ENCODE results near the gene BRD7. TPM values are rescaled to one million over a fixed set of nuclear protein-coding genes. Genes with fewer than 3 reads are reported as not detected.
A peak's percentile ranks its signal among the peaks of the same experiment; 100 is the strongest.

The BRD7 gene
- polyA plus RNA-seq, 1 donor from 2014 or later = 32.0 TPM

GRCh38 chr16:50373780-50374179 lies 5.0 kb upstream of the BRD7 start:
- peak overlapping the region in 1 of 4 donors; percentile 1 for H3K4me3 Mint-ChIP-seq
- no peaks in the 10 kb centered on the region for H3K36me3 Mint-ChIP-seq

GRCh38 chr16:50373345-50373701 lies 4.5 kb upstream of the BRD7 start:
- Mint-ChIP-seq H3K27ac (peak overlapping the region in 1 of 3 donors; percentile 29), H3K27me3 (peaks cover 14% of the 10 kb centered on the region), H3K9me3 (no peaks in the 10 kb centered on the region), H3K4me3 (peak overlapping the region in 1 of 4 donors; percentile 1), H3K4me1 (peaks cover 0 to 2% (median 0%) of the 10 kb centered on the region in 3 donors), H3K36me3 (no peaks in the 10 kb centered on the region)

More at GRCh38 chr16:50373780-50374179, 5.0 kb upstream of the BRD7 start:
- peaks cover 14% of the 10 kb centered on the region for H3K27me3 Mint-ChIP-seq
- no peaks in the 10 kb centered on the region for H3K9me3 Mint-ChIP-seq
- H3K4me1 Mint-ChIP-seq = peaks cover 0 to 2% (median 0%) of the 10 kb centered on the region in 3 donors
- H3K27ac Mint-ChIP-seq = peak overlapping the region in 1 of 3 donors; percentile 29

- peaks cover 14% of the 10 kb centered on the region for H3K27me3 Mint-ChIP-seq
- peaks cover 3 to 6% (median 5%) of the 10 kb centered on the region in 3 donors for H3K4me1 Mint-ChIP-seq
- peak overlapping the region in 1 of 3 donors; percentile 29 for H3K27ac Mint-ChIP-seq
- no peak overlapping the region for H3K4me3 Mint-ChIP-seq
- no peaks in the 10 kb centered on the region for H3K9me3 Mint-ChIP-seq
- no peaks in the 10 kb centered on the region for H3K36me3 Mint-ChIP-seq
Observed at GRCh38 chr16:50372611-50373344, 4.0 kb upstream of the BRD7 start.

DNA sequence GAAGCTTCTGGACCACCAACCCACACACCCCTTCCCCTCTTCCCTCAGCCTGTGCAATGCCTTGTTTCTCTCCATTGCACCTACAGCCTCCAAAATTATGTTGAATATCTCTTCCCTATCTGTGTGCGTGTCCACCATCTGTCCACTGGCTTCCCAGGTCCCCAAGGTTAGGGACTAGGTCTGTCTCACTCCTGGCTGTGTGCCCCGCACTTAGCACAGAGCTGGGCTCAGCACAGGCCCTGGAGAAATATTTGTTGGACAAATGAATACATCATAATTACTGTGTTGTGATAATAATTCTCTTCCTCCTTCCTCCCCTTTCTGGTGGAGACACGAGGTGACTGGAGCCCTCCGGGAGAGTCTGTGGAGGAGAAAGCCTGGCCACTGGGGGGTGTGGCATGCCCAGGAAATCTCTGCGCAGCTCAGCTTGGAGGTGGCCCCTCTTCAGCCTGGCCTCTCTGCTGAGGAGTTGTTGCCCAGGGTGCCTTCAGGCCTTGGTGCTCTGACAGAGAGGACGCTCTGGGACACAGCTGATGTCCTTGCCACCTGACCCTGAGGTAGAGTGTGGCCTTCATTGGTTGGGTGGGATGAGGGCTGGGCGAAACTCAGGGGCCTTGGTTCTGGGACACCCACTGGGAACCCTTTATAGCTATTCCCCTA lies 3.3 kb upstream of the BRD7 start:
- peak overlapping the region in 2 of 3 donors; percentile 19 to 47 for H3K27ac Mint-ChIP-seq
- no peaks in the 10 kb centered on the region for H3K9me3 Mint-ChIP-seq
- H3K27me3 Mint-ChIP-seq = peaks cover 13% of the 10 kb centered on the region
- H3K36me3 Mint-ChIP-seq = no peaks in the 10 kb centered on the region
- peaks cover 7 to 11% (median 10%) of the 10 kb centered on the region in 3 donors for H3K4me1 Mint-ChIP-seq
- peak overlapping the region in 1 of 4 donors; percentile 20 for H3K4me3 Mint-ChIP-seq

DNA sequence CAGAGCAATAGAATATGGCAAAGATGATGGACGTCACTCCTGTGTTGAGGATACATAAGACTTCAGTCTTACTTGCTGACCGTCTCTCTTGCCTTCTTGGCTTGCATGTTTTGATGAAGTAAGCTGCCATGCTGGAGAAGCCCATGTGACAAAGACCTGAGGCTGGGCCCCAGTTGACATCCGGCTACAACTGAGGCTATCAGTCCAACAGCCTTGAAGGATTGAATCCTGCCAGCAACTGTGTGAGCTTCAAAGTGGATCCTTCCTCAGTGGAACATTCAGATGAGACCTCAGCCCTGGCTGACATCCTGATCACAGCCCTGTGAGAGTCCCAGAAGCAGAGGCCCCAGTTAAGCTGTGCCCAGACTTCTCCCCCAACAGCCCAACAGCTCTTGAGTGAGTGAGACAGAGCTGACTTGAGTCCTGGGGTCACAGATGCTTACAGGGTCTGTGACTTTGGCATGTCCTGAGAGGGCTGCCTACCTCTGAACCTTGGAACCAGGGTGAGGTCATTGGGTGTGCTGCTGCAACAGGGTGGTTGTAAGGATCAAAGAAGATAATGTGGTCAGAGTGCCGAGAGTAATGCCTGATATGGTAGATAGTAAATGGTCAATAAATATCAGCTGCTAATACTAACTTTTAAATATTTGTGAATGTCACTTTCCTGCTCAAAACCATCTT lies 2.4 kb upstream of the BRD7 start:
- H3K4me1 Mint-ChIP-seq = peaks cover 11 to 17% (median 13%) of the 10 kb centered on the region in 3 donors
- H3K9me3 Mint-ChIP-seq = no peaks in the 10 kb centered on the region
- no peaks in the 10 kb centered on the region for H3K36me3 Mint-ChIP-seq
- H3K4me3 Mint-ChIP-seq = peak overlapping the region in 2 of 4 donors; percentile 39 to 51
- peak overlapping the region in 1 of 3 donors; percentile 58 for H3K27ac Mint-ChIP-seq
- H3K27me3 Mint-ChIP-seq = peaks cover 11% of the 10 kb centered on the region

GRCh38 chr16:50369133-50369804 lies 481 bp upstream of the BRD7 start:
- Mint-ChIP-seq H3K4me1 (peaks cover 28 to 33% (median 30%) of the 10 kb centered on the region in 3 donors), H3K27me3 (peaks cover 6% of the 10 kb centered on the region), H3K27ac (peak overlapping the region in 2 of 3 donors; percentile 73 to 94), H3K4me3 (peak overlapping the region; percentile 51 to 94 (median 85)), H3K36me3 (peaks cover 2% of the 10 kb centered on the region), H3K9me3 (no peaks in the 10 kb centered on the region)

DNA sequence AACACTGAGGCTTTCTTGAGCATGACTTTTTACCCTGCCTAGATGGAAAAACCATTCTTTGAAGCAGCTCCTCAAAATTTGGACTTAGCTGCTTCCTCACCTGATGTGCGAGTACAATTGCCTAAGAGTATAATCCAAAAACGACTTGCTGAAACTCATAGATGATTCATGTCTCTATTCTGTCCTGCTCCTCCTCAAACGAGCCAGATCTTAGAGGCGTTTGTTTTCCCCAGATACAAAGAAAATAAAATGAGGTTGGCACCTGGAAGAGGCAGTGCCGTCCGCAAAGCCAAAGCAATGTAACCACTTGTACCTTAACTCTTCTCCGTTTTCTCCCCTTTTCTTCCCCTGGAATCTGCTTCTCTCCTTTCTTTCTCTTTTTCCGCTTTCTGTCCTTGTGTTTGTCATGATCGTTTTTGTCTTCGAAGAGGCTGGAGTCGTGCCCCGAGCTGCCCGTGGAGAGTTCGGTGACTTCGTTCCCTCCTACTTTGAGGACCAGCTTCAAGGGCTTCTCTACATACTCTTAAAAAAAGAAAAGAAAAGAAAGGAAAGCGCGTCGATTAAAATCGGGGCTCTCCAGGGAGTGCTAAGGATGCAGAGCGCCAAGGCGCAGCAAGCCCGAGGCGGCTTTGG lies 895 bp downstream of the BRD7 start:
- Mint-ChIP-seq H3K27me3 (peaks cover 3% of the 10 kb centered on the region), H3K36me3 (peaks cover 4% of the 10 kb centered on the region), H3K9me3 (no peaks in the 10 kb centered on the region), H3K27ac (peak overlapping the region; percentile 88 to 92 (median 90)), H3K4me1 (peaks cover 31 to 38% (median 33%) of the 10 kb centered on the region in 3 donors), H3K4me3 (peak overlapping the region; percentile 88 to 97 (median 96))

- peak overlapping the region in 2 of 4 donors; percentile 74 to 95 for H3K4me3 Mint-ChIP-seq
- H3K9me3 Mint-ChIP-seq = no peaks in the 10 kb centered on the region
- H3K4me1 Mint-ChIP-seq = peaks cover 38 to 44% (median 43%) of the 10 kb centered on the region in 3 donors
- H3K27me3 Mint-ChIP-seq = no peaks in the 10 kb centered on the region
- peak overlapping the region in 1 of 3 donors; percentile 45 for H3K27ac Mint-ChIP-seq
- peaks cover 6% of the 10 kb centered on the region for H3K36me3 Mint-ChIP-seq
Observed at GRCh38 chr16:50365791-50366575, 2.8 kb downstream of the BRD7 start.

DNA sequence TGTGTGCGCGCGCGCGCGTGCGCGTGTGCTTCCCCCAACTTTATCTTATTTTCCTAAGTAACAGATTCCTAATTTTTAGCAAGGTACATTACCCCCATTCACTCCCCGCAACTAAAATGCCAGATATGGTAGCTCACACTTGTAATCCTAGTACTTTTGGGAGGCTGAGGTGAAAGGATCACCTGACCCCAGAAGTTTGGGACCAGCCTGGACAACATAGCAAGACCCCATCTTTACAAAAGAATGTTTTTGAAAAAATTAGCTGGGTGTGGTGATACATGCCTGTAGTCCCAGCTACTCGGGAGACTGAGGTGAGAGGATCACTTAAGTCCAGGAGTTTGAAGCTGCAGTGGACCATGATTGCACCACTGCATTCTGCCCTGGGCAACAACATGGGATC lies 5.1 kb downstream of the BRD7 start:
- no peaks in the 10 kb centered on the region for H3K9me3 Mint-ChIP-seq
- H3K27ac Mint-ChIP-seq = peak overlapping the region in 1 of 3 donors; percentile 14
- peaks cover 6% of the 10 kb centered on the region for H3K36me3 Mint-ChIP-seq
- no peaks in the 10 kb centered on the region for H3K27me3 Mint-ChIP-seq
- peaks cover 44 to 46% (median 46%) of the 10 kb centered on the region in 3 donors for H3K4me1 Mint-ChIP-seq
- peak overlapping the region in 1 of 4 donors; percentile 29 for H3K4me3 Mint-ChIP-seq

DNA sequence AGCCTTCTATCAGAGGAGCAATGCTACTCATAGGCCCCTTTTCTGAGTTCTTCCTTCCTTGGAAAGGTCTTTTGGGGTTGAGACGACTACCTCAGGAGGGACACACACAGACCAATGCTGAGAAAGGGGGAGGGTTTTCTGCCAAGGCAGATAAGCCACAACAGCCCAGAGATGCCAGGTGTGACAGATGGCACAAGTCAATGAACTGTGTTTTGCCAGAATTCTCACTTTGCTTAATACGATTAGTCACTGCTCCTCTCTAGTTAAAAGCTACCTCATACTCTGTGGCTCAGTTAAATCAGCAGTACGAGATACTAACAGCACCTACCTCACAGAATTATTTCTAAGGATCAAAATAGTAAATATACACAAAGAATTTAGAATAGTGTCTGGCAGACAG lies 8.0 kb downstream of the BRD7 start:
- Mint-ChIP-seq H3K27ac (peak overlapping the region in 1 of 3 donors; percentile 63), H3K36me3 (peaks cover 4% of the 10 kb centered on the region), H3K27me3 (no peaks in the 10 kb centered on the region), H3K9me3 (no peaks in the 10 kb centered on the region), H3K4me3 (peak overlapping the region in 1 of 4 donors; percentile 17), H3K4me1 (peaks cover 29 to 36% (median 29%) of the 10 kb centered on the region in 3 donors)

DNA sequence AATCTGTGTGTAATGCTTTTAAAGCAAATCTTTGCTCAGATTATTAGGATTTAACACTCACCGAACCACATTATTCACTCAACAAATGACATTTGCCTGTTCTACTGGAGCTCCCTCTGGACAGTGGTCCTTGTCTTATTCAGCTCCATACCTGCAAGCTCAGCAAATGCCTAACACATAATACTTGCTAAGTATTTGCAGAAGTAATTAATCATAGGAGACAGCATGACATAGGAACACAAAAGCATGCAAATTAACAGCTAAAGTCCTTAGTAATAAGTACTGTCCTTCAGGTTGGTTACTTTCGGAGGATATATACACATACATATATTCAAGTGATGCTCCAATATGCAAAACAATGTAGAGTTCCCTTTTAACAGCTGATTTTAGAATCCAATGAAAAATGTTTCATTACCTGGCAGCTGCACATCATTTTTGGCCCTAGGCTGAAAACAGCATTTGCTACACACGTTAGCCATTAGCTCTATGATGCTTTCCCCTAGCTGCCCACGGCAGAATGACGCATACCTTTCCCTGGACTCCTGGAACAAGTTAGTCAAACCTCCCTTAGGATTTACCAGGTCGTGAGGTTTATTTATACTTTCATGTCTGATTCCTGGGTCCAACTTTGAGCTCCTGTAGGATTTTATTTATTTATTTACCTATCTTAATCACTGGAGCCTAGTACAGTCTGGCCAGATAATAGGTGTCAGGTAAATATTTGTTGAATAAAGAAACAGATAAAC lies 8.6 kb downstream of the BRD7 start:
- Mint-ChIP-seq H3K4me1 (peaks cover 24 to 34% (median 24%) of the 10 kb centered on the region in 3 donors), H3K36me3 (peaks cover 4% of the 10 kb centered on the region), H3K4me3 (no peak overlapping the region), H3K27ac (peak overlapping the region in 1 of 3 donors; percentile 46), H3K9me3 (no peaks in the 10 kb centered on the region), H3K27me3 (no peaks in the 10 kb centered on the region)

GRCh38 chr16:50359626-50360025 lies 9.2 kb downstream of the BRD7 start:
- Mint-ChIP-seq H3K4me1 (peaks cover 20 to 34% (median 24%) of the 10 kb centered on the region in 3 donors), H3K36me3 (peaks cover 7% of the 10 kb centered on the region), H3K27me3 (no peaks in the 10 kb centered on the region), H3K27ac (peak overlapping the region in 1 of 3 donors; percentile 46), H3K4me3 (peak overlapping the region in 1 of 4 donors; percentile 2), H3K9me3 (no peaks in the 10 kb centered on the region)

Data from IgD-negative memory B cell (primary cell).